COLO668 (cell line): ENCODE results near the gene TBC1D30.

Experiments
- DNase-seq: peaks from one replicate; lab custom pipeline; 2025; ENCODE audit not compliant: unreplicated experiment; lab: John Stamatoyannopoulos, UW

The TBC1D30 gene

GRCh38 chr12:64802180-64802775 is 22.2 kb upstream of the TBC1D30 start:
- DNase-seq: peak; percentile 63

- no peak for DNase-seq
Observed at GRCh38 chr12:64806173-64806572, 18.3 kb upstream of the TBC1D30 start.

GRCh38 chr12:64806593-64807460 is 17.6 kb upstream of the TBC1D30 start:
- no peak for DNase-seq

- no peak for DNase-seq
Observed at GRCh38 chr12:64808110-64808509, 16.3 kb upstream of the TBC1D30 start.

- no peak for DNase-seq
Observed at GRCh38 chr12:64810831-64811230, 13.6 kb upstream of the TBC1D30 start.

- DNase-seq: no peak
Observed at GRCh38 chr12:64813723-64814122, 10.7 kb upstream of the TBC1D30 start.

- DNase-seq: no peak
Observed at GRCh38 chr12:64814432-64814831, 10.0 kb upstream of the TBC1D30 start.

- no peak for DNase-seq
Observed at GRCh38 chr12:64819816-64820402, 4.5 kb upstream of the TBC1D30 start.

GRCh38 chr12:64820593-64820992 is 3.9 kb upstream of the TBC1D30 start:
- no peak for DNase-seq

- DNase-seq: no peak
Observed at GRCh38 chr12:64821116-64821630, 3.3 kb upstream of the TBC1D30 start.

GRCh38 chr12:64824130-64824499 is 332 bp upstream of the TBC1D30 start:
- no peak for DNase-seq

GRCh38 chr12:64825143-64826021 is 935 bp downstream of the TBC1D30 start:
- DNase-seq: peak; percentile 77

GRCh38 chr12:64826234-64826633 is 1.8 kb downstream of the TBC1D30 start:
- DNase-seq: peak; percentile 50

- no peak for DNase-seq
Observed at GRCh38 chr12:64828713-64829112, 4.3 kb downstream of the TBC1D30 start.

GRCh38 chr12:64833928-64834327 is 9.5 kb downstream of the TBC1D30 start:
- DNase-seq: no peak

- no peak for DNase-seq
Observed at GRCh38 chr12:64835901-64836300, 11.5 kb downstream of the TBC1D30 start.

- no peak for DNase-seq
Observed at GRCh38 chr12:64836856-64837255, 12.4 kb downstream of the TBC1D30 start.

- no peak for DNase-seq
Observed at GRCh38 chr12:64837427-64837826, 13.0 kb downstream of the TBC1D30 start.

GRCh38 chr12:64840119-64840518 is 15.7 kb downstream of the TBC1D30 start:
- no peak for DNase-seq

GRCh38 chr12:64840949-64841717 is 16.7 kb downstream of the TBC1D30 start:
- no peak for DNase-seq
